Hematopoietic multipotent progenitor cell treated with erythropoietin and hydrocortisone succinate and interleukin-3 and kit ligand, for 4 days (in vitro differentiated cells): ENCODE measurements around the gene RAB10.
"Not testable (repeated sequence)": the region's sequence is repeated elsewhere in the genome, so short reads cannot be mapped to it uniquely, and the experiment has no call there.

Experiments used
- DNase-seq: peaks from one replicate; pipeline ENCODE4 v3.0.0-alpha.2; 2015

Gene RAB10

DNA sequence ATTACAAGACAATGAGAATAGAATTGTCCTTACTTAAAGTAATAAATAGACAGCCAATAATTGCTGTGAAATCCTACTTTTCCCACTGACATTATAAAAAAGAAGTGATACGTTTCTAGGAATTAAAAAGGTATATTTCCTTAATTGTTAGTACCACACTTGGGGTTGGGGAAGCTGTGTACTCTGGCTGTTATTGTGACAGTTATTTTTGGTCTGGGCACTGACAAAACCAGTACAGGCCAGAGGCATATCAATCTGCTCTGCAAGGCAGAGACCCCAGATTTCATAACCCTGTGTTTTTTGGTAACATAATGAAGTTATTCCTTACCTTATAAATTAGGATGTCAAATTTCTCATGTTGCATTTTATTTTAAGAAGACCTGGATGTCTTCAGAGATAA, 66.5 kb downstream of the RAB10 start:
- DNase-seq: no peak

DNA sequence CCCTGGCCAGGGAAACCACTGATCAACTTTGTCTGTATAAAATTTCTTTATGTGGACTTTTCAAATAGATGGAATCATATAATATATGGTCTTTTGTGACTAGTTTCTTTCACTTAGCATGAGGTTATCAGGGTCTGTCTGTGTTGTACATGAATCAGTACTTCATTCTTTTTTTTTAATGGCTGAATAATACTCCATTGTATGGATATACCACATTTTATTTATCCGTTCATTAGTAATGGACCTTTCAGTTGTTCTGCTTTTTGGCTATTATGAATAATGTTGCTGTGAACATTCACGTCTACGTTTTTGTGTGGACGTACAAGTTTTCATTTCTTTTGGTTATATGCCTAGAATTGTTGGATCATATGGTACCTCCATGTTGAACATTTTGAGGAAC, 69.9 kb downstream of the RAB10 start:
- no peak for DNase-seq

DNA sequence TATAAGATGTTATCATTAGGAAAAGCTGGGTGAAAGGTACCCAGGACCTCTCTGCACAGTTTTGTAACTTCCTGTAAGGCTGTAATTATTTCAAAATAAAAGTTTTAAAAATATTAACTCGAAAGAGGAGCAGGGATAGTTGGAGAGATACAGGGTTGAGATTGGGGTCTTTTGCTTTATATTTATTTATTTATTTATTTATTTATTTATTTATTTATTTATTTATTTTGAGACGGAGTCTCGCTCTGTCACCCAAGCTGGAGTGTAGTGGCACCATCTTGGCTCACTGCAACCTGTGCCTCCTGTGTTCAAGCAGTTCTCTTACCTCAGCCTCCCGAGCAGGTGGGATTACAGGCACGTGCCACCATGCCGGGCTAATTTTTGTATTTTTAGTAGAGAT, 74.8 kb downstream of the RAB10 start:
- DNase-seq: not testable (repeated sequence)

DNA sequence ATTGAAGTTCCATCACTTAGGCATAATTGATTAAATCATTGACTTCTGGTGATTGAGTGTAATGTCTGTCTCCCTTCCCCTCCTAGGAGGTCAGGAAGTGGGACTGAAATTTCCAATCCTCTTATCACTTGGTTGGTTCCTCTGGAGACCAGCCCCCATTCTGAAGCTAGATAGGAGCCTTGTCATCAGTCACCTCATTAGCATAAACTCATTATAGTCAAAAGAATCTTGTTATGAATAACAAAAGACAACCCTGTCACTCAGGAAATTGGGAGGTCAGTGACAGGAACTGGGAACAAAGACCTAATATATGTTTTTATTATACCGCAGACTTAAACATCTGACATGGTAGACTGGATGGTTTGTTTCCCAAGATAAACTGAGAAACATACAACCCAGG, 78.3 kb downstream of the RAB10 start:
- DNase-seq: no peak

DNA sequence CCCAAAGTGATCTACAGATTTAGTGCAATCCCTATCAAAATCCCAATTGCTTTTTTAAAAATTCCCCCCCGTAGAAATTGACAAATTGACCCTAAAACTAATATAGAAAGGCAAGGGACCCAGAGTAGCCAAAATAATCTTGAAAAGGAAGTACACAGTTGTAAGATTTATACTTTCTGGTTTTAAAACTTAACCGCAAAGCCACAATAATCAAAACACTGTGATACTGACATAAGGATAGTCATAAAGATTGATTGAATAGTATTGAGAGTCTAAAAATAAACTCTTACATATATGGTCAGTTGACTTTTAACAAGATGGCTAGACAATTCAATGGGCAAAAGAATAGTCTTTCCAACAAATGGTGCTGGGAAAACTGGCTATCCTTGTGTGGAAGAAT, 80.3 kb downstream of the RAB10 start:
- peak; percentile 55 for DNase-seq

DNA sequence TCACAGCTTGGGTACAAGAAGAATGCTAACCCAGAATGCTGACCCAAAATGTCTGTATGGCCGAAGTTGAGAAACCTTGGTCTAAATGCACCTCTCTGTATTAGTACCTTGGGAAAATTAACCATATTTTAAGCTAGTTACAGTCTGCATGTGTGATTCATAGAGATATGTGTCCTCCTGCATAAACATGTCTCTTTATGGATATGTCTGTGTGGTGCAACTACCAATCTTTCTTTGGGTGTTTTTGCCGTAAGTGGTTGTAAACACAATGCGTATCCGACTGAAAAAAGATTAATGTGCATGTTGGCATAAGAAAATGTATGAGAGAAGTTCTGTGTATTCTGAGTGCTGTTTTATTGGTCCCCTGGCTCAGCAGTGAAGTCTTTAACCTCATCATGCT, 84.8 kb downstream of the RAB10 start:
- DNase-seq: no peak

DNA sequence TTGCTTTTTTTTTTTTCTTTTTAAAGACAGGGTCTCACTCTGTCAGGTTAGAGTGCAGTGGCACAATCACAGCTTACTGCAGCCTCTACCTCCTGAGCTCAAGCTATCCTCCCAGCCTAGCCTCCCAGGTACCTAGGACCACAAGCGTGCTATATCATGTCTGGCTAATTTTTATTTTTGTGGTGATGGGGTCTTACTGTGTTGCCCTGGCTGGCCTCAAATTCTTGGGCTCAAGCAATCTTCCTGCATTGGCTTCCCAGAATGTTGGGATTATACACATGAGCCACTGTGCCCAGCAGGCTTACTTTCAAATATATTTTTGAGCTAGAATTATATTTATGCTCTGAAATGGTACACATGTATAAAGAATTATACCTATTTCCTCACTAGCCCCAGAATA, 85.6 kb downstream of the RAB10 start:
- DNase-seq: no peak

DNA sequence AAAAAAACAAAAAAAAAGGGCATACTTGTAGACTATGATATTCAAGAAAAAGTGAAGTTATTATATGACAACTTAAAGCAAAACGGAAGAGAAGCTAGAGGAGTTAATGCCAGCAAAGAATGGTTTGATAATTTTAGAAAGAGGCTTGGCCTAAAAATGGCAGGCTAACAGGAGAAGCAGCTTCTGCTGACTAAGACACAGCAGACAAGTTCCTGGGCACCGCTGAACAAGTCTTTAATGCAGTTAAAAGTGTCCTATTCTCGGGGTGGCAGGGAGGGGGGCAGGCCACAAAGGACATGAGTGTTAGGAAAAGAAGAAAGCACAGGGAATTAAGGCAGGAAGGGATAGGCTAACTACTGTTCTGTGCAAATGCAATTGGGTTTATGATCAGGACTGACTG, 88.7 kb downstream of the RAB10 start:
- no peak for DNase-seq

DNA sequence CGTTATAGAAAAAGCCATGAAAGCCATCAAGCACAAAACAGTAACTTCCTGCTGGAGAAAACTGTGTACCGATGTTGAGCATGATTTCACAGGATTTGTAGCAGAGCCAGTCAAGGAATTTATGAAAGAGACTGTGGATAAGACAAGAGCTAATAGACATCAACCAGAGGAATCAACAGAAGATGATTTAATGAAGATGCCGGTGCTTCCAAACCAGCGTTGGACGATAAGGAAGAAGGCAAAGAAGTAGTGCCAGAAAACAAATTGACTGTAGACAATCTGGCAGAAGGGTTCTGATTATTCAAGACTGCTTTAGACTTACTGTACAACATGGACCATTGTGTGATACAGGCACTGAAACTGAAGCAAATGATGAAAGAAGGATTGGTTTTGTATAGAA, 89.5 kb downstream of the RAB10 start:
- no peak for DNase-seq

DNA sequence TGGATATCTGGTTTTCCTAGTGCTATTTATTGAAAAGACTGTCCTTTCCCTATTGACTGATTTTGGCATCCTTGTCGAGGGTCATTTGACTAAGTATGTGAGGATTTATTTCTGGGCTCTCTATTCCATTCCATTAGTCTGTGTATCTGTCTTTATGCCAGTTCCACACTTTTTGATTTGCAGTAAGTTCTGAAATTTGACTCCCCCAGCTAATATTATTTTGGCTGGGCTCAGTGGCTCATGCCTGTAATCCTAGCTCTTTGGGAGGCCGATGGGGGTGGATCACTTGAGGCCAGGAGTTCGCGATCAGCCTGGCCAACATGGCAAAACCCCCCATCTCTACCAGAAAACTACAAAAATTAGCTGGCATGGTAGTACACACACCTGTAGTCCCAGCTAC, 92.2 kb downstream of the RAB10 start:
- no peak for DNase-seq

DNA sequence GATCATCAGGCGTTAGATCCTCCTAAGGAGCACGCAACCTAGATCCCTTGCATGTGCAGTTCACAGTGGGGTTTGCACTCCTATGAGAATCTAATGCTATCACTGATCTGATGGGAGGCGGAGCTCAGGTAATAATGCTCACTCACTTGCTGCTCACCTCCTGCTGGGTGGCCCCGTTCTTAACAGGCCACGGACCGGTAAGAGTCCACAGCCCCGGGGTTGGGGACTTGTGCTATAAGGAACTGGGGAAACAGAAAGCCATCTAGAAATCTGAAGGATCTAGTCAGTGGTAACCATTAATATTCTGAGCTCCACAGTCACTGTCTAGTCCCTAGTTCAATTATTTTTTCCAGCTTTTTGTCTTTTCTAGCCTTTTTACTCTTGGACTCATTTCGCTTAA, 94.3 kb downstream of the RAB10 start:
- DNase-seq: no peak

DNA sequence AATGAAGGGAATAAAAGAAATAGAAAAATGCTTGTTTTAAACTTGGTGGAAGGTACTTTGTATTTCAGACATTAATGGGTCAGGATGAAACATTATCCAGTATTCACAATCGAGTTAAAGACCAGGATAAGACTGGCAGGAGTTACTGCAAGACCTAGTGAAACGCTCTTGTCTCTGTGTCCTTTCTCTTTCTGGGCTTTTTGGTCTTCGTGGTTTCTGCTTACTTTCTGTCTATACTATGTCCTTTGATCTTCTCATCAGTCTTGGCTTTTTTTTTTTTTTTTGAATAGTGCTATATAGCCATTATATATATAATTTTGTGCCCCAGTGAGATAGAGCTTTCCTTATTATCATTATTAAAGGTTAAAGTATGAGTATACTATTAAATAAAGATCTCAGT, 96.9 kb downstream of the RAB10 start:
- no peak for DNase-seq

DNA sequence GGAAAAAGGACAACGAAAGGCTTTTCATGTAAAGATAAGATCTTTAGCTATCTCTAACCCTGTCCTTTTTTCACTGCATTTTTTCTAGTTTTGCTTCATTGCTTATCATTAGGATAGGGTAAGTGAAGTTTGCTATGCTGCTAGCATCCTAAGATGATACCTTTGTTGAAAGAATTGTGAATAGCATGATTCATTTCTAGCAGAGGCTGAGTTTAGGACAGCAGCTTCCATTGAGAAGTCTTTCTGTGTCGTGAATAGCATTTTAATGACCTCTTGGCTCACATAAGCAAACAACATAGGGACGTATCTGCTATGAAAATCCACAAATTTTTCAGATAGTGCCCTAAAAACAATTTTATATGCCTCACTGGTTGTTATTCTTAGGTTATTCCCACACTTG, 102.6 kb downstream of the RAB10 start:
- DNase-seq: no peak

DNA sequence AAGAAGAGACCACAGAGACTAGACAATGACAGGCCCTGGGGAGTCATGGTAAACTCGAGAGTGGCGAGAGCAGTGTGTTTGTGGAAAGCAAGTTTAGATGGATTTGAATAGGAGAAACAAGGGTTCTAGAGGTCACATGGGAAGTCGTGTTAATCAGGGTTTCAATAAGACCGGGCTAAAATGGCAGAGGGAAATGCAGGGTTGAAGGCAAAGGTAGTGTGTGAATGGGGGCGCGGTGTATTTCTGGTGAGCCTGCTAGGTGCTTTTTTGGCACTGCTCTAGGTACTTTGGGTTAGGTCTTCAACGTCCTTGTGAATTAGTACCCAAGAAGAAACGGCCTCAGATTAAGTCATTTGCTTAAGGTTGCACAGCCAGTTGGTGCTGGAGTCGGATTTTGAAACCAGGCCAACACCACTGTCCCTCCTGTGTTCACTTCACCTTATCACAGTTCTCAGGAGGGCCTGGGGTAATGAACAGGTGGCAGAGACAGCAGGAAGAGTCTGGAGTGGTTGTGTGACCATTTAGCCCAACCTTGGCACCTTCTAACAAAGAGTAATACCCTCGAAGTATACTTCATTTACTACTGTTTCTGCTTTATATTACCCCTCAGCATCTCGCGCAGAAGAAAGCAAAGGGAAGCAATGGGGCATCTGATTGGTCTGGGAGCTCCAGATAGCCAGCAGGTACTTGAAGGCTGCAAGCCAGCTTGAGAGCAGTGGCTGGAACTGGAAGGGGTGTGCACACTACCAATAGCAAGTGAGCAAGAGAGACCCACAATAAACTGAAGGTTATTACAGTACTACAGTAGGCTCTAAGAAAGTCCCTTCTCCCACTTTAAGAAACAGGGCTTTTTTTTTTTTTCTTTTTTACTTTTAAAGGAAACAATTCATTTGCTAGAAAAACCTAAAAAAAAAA, 105.6 kb downstream of the RAB10 start:
- DNase-seq: peak; percentile 44

DNA sequence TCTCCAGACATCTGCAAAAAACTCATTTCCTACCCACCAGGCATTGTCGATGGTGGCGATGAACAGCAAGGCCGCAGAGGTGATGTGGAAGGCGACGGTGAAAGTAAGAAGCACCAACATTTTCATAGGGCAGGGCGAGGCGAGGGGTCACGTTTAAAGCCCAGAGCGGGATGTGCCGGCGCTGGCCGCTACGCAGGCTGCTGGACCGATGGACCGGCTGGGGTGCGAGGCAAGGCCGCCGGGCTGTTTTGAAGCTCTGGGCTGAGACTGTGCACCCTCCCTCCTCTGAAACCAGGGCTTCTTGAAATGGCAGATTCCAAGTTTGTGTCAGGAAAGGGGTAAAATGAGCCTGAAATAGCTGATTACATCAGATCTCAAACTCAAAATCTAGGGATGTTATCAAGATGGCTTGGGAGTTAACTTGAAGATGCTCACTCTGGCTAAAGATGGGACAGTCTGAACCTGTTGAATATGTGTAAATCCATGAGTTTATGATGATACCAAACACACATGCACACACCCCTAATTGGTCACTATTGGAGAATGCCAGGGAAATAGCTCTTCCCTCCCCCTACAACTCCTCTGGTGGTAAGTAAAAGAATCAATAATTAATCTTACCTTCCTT, 107.4 kb downstream of the RAB10 start:
- no peak for DNase-seq

DNA sequence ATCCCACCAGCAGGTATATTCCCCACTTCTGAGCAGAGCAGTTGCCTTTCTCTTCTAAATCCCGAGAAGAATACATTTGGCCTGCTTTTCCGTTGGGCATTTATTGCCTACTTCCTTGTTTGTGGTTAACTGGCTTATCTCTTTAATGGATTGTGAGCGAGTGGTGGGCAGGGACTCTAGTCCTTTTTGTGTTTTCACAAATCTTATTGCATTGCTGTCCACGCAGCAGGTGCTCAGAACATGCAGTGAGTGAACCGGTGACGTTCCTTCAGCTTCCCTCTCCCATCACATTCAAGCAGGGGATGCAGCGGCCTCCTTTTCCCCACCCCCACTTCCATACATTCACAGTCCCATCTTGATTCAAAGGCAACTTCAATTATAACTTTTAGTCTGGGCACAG, 110.1 kb downstream of the RAB10 start:
- DNase-seq: peak; percentile 72

DNA sequence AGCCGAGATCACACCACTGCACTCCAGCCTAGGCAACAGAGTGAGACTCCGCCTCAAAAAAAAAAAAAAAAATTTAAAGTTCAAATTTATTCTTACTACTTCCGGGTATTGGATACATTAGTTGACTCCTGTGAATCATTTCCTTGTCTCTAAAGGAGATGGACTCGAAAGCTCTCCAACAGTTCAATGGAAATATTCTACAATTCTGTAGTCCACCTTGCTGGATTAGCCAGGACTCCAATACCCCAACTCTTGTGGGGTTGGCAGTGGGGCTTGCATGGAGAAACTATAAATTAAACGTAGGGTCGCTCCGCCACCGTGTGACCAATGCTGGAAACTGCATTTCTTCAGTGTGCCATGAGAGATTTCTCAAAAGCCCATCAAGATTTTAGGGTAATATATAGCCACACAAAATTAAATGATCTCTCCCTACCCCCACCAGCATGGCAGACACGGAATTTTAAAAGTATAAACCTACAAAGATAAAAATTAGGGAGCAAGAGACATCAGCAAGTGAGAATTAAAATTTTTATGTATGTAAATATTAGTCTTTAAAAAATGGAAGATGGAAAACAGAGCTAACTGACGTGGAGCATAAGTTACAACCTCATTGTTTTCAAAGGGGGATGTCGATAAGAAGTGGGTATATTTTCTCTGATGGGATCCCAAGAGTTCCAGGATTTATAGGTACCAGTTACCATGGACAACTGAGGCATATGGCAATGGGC, 111.2 kb downstream of the RAB10 start:
- DNase-seq: peak; percentile 86

DNA sequence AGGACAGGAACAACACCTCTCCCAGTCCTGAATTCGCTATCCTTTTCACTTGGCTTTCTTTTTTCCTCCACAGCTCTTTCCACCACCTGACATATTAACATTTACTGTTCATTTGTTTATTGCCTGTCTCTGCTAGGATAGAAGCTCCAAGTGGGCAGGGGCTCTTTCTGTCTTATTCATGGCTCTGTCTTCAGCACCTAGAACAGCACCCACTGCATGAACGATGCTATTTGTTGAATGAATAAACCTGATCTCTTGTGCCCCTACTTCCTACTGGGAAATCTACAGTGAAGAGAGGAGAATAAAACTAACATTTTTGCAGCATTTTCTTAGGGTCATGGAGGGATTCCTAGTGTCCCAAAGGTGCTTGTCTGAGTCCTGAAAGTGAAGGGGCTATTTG, 114.6 kb downstream of the RAB10 start:
- no peak for DNase-seq

DNA sequence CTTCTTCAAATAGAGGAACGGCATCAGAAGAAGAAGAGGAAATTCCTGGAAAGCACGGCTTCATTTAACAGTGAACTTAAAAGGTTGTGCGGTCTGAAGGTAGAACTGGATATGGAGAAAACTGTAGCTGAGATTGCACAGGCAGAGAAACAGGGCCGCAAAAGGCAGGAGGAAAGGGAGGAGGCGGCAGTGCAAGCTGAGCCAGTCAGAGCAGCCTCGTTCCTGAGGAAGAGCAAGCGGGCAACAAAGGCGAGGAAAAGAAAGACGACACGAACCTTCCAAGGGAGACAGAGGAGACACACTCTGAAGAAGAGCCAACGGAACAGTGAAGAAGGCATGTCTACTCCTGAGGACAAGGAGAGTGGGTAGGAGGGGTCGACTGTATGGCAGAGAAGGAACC, 116.4 kb downstream of the RAB10 start:
- DNase-seq: no peak

DNA sequence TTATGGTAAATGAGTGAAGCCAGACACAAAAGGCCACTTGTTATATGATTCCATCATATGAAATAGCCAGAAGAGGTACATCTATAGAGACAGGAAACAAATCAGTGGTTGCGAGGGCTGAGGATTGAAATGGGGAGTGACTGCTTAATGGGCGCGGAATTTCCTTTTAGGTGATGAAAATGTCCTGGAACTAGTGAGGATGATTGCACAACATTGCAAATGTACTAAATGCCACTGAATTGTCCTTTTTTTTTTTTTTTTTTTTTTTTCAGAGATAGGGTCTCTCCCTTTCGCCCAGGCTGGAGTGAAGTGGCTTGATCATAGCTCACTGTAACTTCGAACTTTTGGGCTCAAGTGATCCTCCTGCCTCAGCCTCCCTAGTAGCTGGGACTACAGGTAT, 123.7 kb downstream of the RAB10 start:
- DNase-seq: no peak

DNA sequence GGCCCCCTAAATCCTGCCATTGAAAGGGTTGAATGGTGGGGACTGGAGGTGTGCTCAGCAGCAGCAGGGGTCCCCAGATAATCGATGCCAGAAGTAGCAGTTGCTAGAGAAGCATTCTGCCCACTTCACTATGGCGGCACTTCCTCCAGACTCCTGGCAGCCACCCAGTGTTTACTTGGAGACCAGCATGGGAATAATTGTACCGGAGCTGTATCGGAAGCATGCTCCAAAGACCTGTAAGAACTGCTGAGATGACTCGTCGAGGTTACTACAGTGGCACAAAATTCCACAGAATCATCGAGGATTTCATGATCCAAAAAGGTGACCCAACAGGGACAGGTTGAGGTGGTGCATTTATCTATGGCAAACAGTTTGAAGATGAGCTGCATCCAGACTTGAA, 128.0 kb downstream of the RAB10 start:
- DNase-seq: no peak

DNA sequence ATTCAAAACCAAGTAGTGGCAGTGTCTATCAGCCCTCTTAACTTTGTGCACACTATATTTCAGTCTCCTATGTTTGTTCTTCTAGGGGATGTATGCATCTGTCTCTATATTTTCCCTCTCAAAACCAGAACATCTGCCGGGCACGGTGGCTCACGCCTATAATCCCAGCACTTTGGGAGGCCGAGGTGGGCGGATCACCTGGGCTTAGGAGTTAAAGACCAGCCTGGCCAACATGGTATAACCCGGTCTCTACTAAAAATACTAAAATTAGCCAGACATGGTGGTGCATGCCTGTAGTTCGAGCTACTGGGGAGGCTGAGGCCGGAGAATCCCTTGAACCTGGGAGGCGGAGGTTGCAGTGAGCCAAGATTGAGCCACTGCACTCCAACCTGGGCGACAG, 129.1 kb downstream of the RAB10 start:
- DNase-seq: no peak

DNA sequence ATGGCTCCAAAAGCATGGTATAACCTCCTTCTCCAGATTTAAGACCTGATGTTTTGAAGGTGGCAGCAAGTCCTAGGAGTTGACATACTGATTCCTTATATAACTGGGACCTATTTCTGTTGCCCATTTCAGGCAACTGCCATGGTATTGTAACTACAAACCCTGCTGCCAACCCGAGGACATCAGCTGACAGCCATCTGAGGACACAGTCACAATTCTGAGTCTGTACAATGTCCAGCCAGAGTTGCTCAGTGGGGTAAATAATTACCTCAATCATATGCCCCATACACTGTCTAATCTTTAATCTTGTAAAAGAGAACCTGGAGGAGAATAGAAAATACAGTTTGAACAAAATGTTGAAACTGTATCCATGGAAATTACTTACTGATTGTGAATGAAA, 130.3 kb downstream of the RAB10 start:
- no peak for DNase-seq

DNA sequence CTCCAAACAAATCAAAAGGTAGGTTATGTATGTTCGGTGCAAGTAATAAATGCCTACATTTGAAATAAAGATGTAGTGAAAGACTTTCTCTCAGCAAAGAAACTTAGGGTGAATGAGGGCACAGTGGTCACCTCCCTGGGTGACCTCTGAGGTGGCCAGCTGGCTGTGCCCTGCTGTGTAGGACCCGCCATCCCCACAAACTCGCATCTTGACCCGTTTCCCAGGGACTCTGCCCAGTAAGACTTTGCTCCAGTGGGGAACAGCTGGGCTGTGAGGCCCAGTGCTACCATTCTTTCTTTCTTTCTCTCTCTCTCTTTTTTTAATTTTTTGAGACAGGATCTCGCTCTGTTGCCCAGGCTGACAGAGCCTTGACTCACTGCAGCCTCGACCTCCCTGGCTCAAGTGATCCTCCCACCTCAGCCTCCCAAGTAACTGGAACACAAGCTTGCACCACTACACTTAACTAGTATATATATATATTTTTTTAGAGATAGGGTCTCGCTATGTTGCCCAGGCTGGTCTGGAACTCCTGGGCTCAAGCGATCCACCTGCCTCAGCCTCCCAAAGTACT, 130.8 kb downstream of the RAB10 start:
- no peak for DNase-seq
